Measurements from ENCODE around the gene RSRC1.

The RSRC1 gene

GRCh38 chr3:158273656-158274055, 163.8 kb downstream of the RSRC1 start:
- no peak for TF ChIP-seq ZBTB7A (IDR thresholded peaks at IDR 0.05; ENCODE audit: low read depth)
- TF ChIP-seq MAX (IDR thresholded peaks at IDR 0.05): no peak
- TF ChIP-seq REST (IDR thresholded peaks at IDR 0.05; ENCODE audit: low read depth): no peak
- TF ChIP-seq FOXM1 (IDR thresholded peaks at IDR 0.05; ENCODE audit: borderline replicate concordance, low read depth): no peak
- no peak for TF ChIP-seq EP300 (IDR thresholded peaks at IDR 0.05; ENCODE audit: borderline replicate concordance)
- TF ChIP-seq RAD21 (IDR thresholded peaks at IDR 0.05; ENCODE audit: low read depth): no peak
- TF ChIP-seq TEAD4 (IDR thresholded peaks at IDR 0.05): no peak
- TF ChIP-seq CEBPB (IDR thresholded peaks at IDR 0.05): no peak
- no peak for TF ChIP-seq NFIC (IDR thresholded peaks at IDR 0.05)
- TF ChIP-seq YY1 (IDR thresholded peaks at IDR 0.05; ENCODE audit: low read depth): no peak
- no peak for TF ChIP-seq TCF12 (IDR thresholded peaks at IDR 0.05; ENCODE audit: low read depth)

- TF ChIP-seq CEBPB (IDR thresholded peaks at IDR 0.05) (no peak), TCF12 (IDR thresholded peaks at IDR 0.05; ENCODE audit: low read depth) (no peak), EGR1 (IDR thresholded peaks at IDR 0.05) (no peak), NFIC (IDR thresholded peaks at IDR 0.05) (no peak), CREB1 (IDR thresholded peaks at IDR 0.05; ENCODE audit: low read depth) (no peak), REST (IDR thresholded peaks at IDR 0.05; ENCODE audit: low read depth) (no peak), MAX (IDR thresholded peaks at IDR 0.05) (no peak), ZBTB7A (IDR thresholded peaks at IDR 0.05; ENCODE audit: low read depth) (no peak), TEAD4 (IDR thresholded peaks at IDR 0.05) (no peak)
Measured at GRCh38 chr3:158278187-158278586, 168.3 kb downstream of the RSRC1 start.

- TF ChIP-seq MAX (IDR thresholded peaks at IDR 0.05) (no peak), EP300 (IDR thresholded peaks at IDR 0.05; ENCODE audit: borderline replicate concordance) (no peak), TCF12 (IDR thresholded peaks at IDR 0.05; ENCODE audit: low read depth) (no peak), REST (IDR thresholded peaks at IDR 0.05; ENCODE audit: low read depth) (no peak), EGR1 (IDR thresholded peaks at IDR 0.05) (no peak), TAF1 (IDR thresholded peaks at IDR 0.05; ENCODE audit: low read depth) (no peak), RAD21 (IDR thresholded peaks at IDR 0.05; ENCODE audit: low read depth) (no peak), USF1 (IDR thresholded peaks at IDR 0.05) (no peak), ZBTB7A (IDR thresholded peaks at IDR 0.05; ENCODE audit: low read depth) (no peak), NFIC (IDR thresholded peaks at IDR 0.05) (no peak), YY1 (IDR thresholded peaks at IDR 0.05; ENCODE audit: low read depth) (no peak), CEBPB (IDR thresholded peaks at IDR 0.05) (no peak), TEAD4 (IDR thresholded peaks at IDR 0.05) (no peak), FOXM1 (IDR thresholded peaks at IDR 0.05; ENCODE audit: borderline replicate concordance, low read depth) (no peak), CREB1 (IDR thresholded peaks at IDR 0.05; ENCODE audit: low read depth) (no peak)
Measured at GRCh38 chr3:158279609-158280008, 169.7 kb downstream of the RSRC1 start.

GRCh38 chr3:158295771-158296170, 185.9 kb downstream of the RSRC1 start:
- TF ChIP-seq RAD21 (IDR thresholded peaks at IDR 0.05; ENCODE audit: low read depth): no peak
- no peak for TF ChIP-seq NFIC (IDR thresholded peaks at IDR 0.05)
- TF ChIP-seq ZBTB7A (IDR thresholded peaks at IDR 0.05; ENCODE audit: low read depth): no peak
- no peak for TF ChIP-seq REST (IDR thresholded peaks at IDR 0.05; ENCODE audit: low read depth)
- TF ChIP-seq CEBPB (IDR thresholded peaks at IDR 0.05): no peak
- no peak for TF ChIP-seq USF1 (IDR thresholded peaks at IDR 0.05)
- no peak for TF ChIP-seq EGR1 (IDR thresholded peaks at IDR 0.05)
- TF ChIP-seq CREB1 (IDR thresholded peaks at IDR 0.05; ENCODE audit: low read depth): no peak
- no peak for TF ChIP-seq EP300 (IDR thresholded peaks at IDR 0.05; ENCODE audit: borderline replicate concordance)
- TF ChIP-seq TEAD4 (IDR thresholded peaks at IDR 0.05): no peak
- no peak for TF ChIP-seq TAF1 (IDR thresholded peaks at IDR 0.05; ENCODE audit: low read depth)
- no peak for TF ChIP-seq YY1 (IDR thresholded peaks at IDR 0.05; ENCODE audit: low read depth)
- TF ChIP-seq MAX (IDR thresholded peaks at IDR 0.05): no peak

Measured in Ishikawa (cell line).